Adipocyte (in vitro differentiated cells): ENCODE data around the gene MED6.

Source experiments
- DNase-seq: peaks from one replicate; pipeline ENCODE4 v3.0.0-alpha.2; 2015; ENCODE audit warnings: low read depth
- H3K27me3 ChIP-seq: replicated peaks from 2 replicates; pipeline ENCODE4 v1.7.0; 2013; ENCODE audit warnings: mild to moderate bottlenecking, low read length, moderate library complexity; ENCODE audit not compliant: control insufficient read depth, insufficient read depth
- H3K36me3 ChIP-seq: 2 replicates; pipeline ENCODE4 v1.7.0; 2013; ENCODE audit warnings: low read length, mild to moderate bottlenecking, moderate library complexity; ENCODE audit not compliant: control insufficient read depth, insufficient read depth, severe bottlenecking
- H3K4me1 ChIP-seq: 2 replicates; pipeline ENCODE4 v1.7.0; 2013; ENCODE audit warnings: mild to moderate bottlenecking, low read length, moderate library complexity; ENCODE audit not compliant: control insufficient read depth, insufficient read depth
- H3K4me3 ChIP-seq: 2 replicates; pipeline ENCODE4 v1.7.0; 2013; ENCODE audit warnings: mild to moderate bottlenecking, low read length, moderate library complexity
- H3K9ac ChIP-seq: 2 replicates; pipeline ENCODE4 v1.7.0; 2013; ENCODE audit warnings: mild to moderate bottlenecking, low read length, moderate library complexity
- H3K9me3 ChIP-seq: 2 replicates; pipeline ENCODE4 v1.7.0; 2013; ENCODE audit warnings: mild to moderate bottlenecking, low read length, moderate library complexity; ENCODE audit not compliant: control insufficient read depth

MED6 gene

DNA sequence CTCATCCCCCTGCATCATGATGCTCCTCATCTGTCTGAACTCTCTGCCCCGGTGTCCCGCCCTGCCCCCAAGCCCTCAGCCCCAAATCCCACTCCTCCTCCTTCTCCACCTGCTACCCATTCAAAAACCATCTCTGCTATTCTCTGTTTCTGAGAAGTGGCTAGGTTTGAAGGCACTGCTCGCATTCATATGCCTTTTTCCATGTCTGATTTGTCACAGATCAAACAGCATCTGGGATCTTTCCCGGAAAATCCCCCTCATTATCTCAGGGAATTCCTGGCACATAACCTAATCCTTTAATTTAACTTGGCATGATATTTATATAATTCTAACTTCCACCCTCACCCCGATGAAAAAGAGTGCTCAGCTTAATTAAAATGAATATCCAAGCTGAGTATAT is 62.4 kb downstream of the MED6 start:
- DNase-seq, result no peak
- Histone ChIP-seq H3K9ac (no peak overlapping the region), H3K4me3 (no peak overlapping the region), H3K36me3 (no peaks in the 10 kb centered on the region), H3K9me3 (peaks cover 8% of the 10 kb centered on the region), H3K27me3 (no peaks in the 10 kb centered on the region), H3K4me1 (no peaks in the 10 kb centered on the region)

DNA sequence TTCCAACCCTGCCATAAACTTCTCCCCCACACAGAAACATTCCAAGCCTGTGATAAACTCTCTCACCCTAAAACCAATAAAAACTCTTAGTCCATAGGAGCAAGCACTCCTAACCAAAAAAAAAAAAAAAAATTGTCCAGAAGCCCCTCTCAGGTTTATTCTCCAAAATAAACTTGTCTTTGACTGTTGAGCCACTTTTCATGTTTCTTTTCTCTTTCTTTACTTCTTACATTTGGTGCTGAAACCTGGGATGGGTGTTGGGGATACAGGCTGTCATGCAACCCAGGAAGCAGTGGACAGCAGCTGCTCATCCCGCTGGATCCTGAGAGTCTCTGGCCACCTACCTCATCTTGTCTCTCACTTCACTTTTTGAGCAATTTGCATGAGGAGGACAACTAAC is 63.6 kb downstream of the MED6 start:
- H3K36me3 ChIP-seq, result peaks cover 3% of the 10 kb centered on the region
- DNase-seq, result no peak
- no peak overlapping the region for H3K4me3 ChIP-seq
- H3K4me1 ChIP-seq, result no peaks in the 10 kb centered on the region
- H3K27me3 ChIP-seq, result no peaks in the 10 kb centered on the region
- no peak overlapping the region for H3K9ac ChIP-seq
- peaks cover 8% of the 10 kb centered on the region for H3K9me3 ChIP-seq

- Histone ChIP-seq H3K9me3 (peaks cover 8% of the 10 kb centered on the region), H3K9ac (no peak within 1 kb of the TSS), H3K4me1 (no peaks in the 10 kb centered on the region), H3K27me3 (no peaks in the 10 kb centered on the region), H3K36me3 (peaks cover 3% of the 10 kb centered on the region), H3K4me3 (no peak within 1 kb of the TSS)
- DNase-seq, result no peak
Measured at GRCh38 chr14:70534904-70535303, 65.6 kb downstream of the MED6 start, which contains the start of gene ADAM20. TSS of gene ADAM20 (minus strand) at chr14:70535004. CDS start at chr14:70524757, 10,247 bp downstream.
